AG04449 (cell line): ENCODE data around the gene RPL18.

Source experiments
- CTCF ChIA-PET: fragments of 350-600 bp; formaldehyde crosslinking; extraction: SDS; loops from one replicate; lab custom pipeline; 2021; ENCODE audit warnings: antibody characterized with exemption; lab: Yijun Ruan, JAX
- POLR2A ChIA-PET: fragments of 400-600, 350-600 bp; formaldehyde crosslinking; extraction: SDS; loops from one replicate; lab custom pipeline; 2020; ENCODE audit warnings: antibody characterized with exemption, inconsistent platforms; lab: Yijun Ruan, JAX
- DNase-seq: peaks from one replicate; pipeline ENCODE4 v3.0.0-alpha.2; 2010; ENCODE audit warnings: low read depth, low spot score
- H3K4me3 ChIP-seq: 2 replicates; pipeline ENCODE4 v1.5.1; 2011; ENCODE audit warnings: low read depth, mild to moderate bottlenecking, control low read depth, low read length
- TF ChIP-seq, protein P1 (sequence below): IDR thresholded peaks from one replicate; pipeline ENCODE4 v1.5.1; 2011; ENCODE audit warnings: mild to moderate bottlenecking, moderate library complexity, low read length, control low read depth, inconsistent platforms; ENCODE audit not compliant: insufficient read depth; ENCODE audit errors: missing control alignments

RPL18 gene

DNA sequence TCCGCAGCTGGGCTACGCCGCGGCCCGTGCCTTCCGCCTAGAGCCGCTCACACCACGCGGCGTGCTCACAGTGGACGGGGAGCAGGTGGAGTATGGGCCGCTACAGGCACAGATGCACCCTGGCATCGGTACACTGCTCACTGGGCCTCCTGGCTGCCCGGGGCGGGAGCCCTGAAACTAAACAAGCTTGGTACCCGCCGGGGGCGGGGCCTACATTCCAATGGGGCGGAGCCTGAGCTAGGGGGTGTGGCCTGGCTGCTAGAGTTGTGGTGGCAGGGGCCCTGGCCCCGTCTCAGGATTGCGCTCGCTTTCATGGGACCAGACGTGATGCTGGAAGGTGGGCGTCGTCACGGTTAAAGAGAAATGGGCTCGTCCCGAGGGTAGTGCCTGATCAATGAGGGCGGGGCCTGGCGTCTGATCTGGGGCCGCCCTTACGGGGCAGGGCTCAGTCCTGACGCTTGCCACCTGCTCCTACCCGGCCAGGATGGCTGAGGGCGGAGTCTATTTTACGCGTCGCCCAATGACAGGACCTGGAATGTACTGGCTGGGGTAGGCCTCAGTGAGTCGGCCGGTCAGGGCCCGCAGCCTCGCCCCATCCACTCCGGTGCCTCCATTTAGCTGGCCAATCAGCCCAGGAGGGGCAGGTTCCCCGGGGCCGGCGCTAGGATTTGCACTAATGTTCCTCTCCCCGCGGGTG lies 10.8 kb upstream of the RPL18 start:
- no peak overlapping the region for H3K4me3 ChIP-seq
- ChIA-PET POLR2A (interaction anchor here (3.5 kb wide), 1 partner anchor 10 kb away, joined by 12 read pairs; the partner anchor contains the start of genes RPL18 and SPHK2), CTCF (interaction anchor here (0.6 kb wide), 1 partner anchor 228 kb away, joined by 3 read pairs; no protein-coding TSS in a partner anchor)
- DNase-seq = no peak
- TF ChIP-seq, protein P1, sequence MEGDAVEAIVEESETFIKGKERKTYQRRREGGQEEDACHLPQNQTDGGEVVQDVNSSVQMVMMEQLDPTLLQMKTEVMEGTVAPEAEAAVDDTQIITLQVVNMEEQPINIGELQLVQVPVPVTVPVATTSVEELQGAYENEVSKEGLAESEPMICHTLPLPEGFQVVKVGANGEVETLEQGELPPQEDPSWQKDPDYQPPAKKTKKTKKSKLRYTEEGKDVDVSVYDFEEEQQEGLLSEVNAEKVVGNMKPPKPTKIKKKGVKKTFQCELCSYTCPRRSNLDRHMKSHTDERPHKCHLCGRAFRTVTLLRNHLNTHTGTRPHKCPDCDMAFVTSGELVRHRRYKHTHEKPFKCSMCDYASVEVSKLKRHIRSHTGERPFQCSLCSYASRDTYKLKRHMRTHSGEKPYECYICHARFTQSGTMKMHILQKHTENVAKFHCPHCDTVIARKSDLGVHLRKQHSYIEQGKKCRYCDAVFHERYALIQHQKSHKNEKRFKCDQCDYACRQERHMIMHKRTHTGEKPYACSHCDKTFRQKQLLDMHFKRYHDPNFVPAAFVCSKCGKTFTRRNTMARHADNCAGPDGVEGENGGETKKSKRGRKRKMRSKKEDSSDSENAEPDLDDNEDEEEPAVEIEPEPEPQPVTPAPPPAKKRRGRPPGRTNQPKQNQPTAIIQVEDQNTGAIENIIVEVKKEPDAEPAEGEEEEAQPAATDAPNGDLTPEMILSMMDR = no peak

DNA sequence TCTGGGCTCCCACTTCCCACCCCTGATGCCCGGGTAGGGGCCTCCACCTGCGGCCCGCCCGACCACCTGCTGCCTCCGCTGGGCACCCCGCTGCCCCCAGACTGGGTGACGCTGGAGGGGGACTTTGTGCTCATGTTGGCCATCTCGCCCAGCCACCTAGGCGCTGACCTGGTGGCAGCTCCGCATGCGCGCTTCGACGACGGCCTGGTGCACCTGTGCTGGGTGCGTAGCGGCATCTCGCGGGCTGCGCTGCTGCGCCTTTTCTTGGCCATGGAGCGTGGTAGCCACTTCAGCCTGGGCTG lies 10.3 kb upstream of the RPL18 start:
- ChIA-PET CTCF (no interaction called here), POLR2A (no interaction called here)
- H3K4me3 ChIP-seq = no peak overlapping the region
- DNase-seq = no peak
- TF ChIP-seq, protein P1 = no peak

DNA sequence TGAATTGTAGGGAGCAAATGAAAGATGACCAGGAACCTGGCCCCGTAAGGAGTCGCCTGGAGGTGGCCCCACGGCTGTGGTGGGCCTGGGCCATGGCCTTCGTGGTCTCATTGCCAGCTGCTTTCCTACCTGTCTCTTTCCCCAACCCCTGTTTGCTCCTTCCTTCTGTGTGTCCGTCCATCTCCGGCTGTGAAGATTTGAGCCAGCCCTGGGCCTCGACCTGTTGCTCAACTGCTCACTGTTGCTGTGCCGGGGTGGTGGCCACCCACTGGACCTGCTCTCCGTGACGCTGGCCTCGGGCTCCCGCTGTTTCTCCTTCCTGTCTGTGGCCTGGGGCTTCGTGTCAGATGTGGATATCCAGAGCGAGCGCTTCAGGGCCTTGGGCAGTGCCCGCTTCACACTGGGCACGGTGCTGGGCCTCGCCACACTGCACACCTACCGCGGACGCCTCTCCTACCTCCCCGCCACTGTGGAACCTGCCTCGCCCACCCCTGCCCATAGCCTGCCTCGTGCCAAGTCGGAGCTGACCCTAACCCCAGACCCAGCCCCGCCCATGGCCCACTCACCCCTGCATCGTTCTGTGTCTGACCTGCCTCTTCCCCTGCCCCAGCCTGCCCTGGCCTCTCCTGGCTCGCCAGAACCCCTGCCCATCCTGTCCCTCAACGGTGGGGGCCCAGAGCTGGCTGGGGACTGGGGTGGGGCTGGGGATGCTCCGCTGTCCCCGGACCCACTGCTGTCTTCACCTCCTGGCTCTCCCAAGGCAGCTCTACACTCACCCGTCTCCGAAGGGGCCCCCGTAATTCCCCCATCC lies 9.7 kb upstream of the RPL18 start:
- no peak for DNase-seq
- POLR2A ChIA-PET = interaction anchor here (0.8 kb wide), 1 partner anchor 9 kb away, joined by 4 read pairs; the partner anchor contains the start of genes RPL18 and SPHK2
- TF ChIP-seq, protein P1 = no peak
- CTCF ChIA-PET = no interaction called here
- H3K4me3 ChIP-seq = no peak overlapping the region

DNA sequence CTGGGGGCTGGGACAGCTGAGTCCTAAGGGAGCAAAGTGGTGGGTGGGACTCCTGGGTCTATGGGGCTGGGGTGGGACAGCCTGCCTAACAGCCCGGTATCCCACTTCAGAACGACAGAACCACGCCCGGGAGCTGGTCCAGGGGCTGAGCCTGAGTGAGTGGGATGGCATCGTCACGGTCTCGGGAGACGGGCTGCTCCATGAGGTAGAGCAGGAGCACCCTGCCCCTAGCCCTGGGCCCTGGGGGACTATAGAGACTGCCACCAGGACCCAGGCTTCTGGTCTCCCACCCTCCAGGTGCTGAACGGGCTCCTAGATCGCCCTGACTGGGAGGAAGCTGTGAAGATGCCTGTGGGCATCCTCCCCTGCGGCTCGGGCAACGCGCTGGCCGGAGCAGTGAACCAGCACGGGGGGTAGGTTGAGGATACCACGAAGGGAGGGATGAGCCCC lies 8.9 kb upstream of the RPL18 start:
- POLR2A ChIA-PET = interaction anchor here (0.8 kb wide), 1 partner anchor 9 kb away, joined by 4 read pairs; the partner anchor contains the start of genes RPL18 and SPHK2
- DNase-seq = no peak

DNA sequence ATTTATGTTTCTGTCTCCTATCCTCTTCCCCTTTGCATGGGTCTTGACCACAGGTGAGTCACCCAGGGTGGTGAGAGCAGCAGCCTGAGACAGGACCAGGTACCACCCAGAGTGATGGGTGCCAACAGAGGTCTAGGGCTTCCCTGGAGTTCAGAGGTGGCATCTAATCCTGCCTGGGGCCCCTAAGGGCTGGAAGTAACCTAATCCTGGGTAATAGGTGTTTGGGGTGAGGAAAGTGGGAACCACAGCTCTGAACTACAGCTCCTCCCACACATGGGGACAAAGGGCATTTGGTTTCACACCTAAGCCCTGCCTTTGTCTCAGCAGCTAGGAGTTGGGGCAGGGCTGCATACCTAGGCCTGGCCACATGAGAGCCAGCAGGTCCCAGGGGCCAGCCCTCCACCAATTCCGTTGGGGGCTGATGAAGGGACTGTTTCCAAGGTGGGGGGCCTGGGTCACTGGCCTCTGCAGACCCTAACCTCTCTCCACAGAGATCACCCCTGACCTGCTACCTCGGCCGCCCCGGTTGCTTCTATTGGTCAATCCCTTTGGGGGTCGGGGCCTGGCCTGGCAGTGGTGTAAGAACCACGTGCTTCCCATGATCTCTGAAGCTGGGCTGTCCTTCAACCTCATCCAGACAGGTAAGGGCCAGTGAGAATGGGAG lies 8.4 kb upstream of the RPL18 start:
- H3K4me3 ChIP-seq = no peak overlapping the region
- no peak for DNase-seq
- ChIA-PET POLR2A (no interaction called here), CTCF (no interaction called here)
- TF ChIP-seq, protein P1 = no peak

More for the DNA sequence above, 8.9 kb upstream of the RPL18 start:
- TF ChIP-seq, protein P1 = no peak
- CTCF ChIA-PET = no interaction called here
- no peak overlapping the region for H3K4me3 ChIP-seq
